ENCODE data around the gene CDKN1C.

Gene CDKN1C

GRCh38 chr11:2885678-2886081, at the start of gene CDKN1C:
CDKN1C (minus strand) TSS chr11:2885775; CDS start chr11:2885456, 319 bp downstream.
- H3K36me3 Mint-ChIP-seq (ENCODE audit: insufficient read depth) = peaks cover 9% of the 10 kb centered on the region
- H3K4me1 Mint-ChIP-seq = peaks cover 17% of the 10 kb centered on the region
- peak within 1 kb of the TSS; percentile 67 for H3K27ac Mint-ChIP-seq (ENCODE audit: low read depth)
- peak within 1 kb of the TSS; percentile 78 for H3K4me3 Mint-ChIP-seq
- ATAC-seq (replicated peaks; ENCODE audit: extremely low read depth, poor library complexity, severe bottlenecking) = peak; percentile 93
- H3K9me3 Mint-ChIP-seq = no peaks in the 10 kb centered on the region
- DNase-seq (ENCODE audit: low spot score in 2 of 2) = peak; percentile 69 to 72
- H3K27me3 Mint-ChIP-seq = peaks cover 8% of the 10 kb centered on the region

DNA sequence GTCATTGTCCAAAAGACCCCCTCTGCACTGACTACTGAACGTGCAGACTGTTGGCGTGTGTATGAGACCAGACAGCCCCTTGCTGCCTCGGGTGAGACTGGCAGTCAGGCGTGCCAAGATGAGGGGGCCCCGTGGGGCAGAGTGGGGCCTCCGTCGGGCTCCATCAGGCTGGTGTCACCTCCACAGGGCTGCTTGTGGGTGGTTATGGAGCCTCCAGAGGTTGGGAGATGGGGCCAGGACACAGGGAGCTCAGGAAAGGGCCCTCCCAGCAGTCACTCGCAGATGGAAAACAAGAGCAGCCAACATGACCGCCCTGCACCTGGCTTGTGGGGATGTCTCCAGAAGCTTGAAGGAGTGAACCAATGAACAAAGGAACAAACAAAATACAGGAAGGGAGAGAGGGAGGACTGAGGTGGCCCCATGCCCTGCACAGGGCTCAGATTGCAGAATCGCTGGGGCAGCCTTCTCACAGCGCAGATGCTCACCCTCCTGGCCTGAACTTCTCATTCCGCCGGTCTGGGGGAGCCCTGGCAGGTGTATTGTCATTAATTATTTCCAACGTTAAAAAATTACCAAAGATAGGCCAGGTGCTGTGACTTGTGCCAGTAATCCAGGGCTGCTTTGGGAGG, 49.1 kb upstream of the CDKN1C start:
- no peak overlapping the region for H3K4me3 Mint-ChIP-seq
- no peak overlapping the region for H3K27ac Mint-ChIP-seq (ENCODE audit: low read depth)
- H3K4me1 Mint-ChIP-seq = peaks cover 21% of the 10 kb centered on the region
- DNase-seq (ENCODE audit: low spot score in 2 of 2) (no peak), ATAC-seq (replicated peaks; ENCODE audit: extremely low read depth, poor library complexity, severe bottlenecking) (no peak)
- peaks cover 22% of the 10 kb centered on the region for H3K9me3 Mint-ChIP-seq
- H3K27me3 Mint-ChIP-seq = peaks cover 9% of the 10 kb centered on the region
- peaks cover 29% of the 10 kb centered on the region for H3K36me3 Mint-ChIP-seq (ENCODE audit: insufficient read depth)

DNA sequence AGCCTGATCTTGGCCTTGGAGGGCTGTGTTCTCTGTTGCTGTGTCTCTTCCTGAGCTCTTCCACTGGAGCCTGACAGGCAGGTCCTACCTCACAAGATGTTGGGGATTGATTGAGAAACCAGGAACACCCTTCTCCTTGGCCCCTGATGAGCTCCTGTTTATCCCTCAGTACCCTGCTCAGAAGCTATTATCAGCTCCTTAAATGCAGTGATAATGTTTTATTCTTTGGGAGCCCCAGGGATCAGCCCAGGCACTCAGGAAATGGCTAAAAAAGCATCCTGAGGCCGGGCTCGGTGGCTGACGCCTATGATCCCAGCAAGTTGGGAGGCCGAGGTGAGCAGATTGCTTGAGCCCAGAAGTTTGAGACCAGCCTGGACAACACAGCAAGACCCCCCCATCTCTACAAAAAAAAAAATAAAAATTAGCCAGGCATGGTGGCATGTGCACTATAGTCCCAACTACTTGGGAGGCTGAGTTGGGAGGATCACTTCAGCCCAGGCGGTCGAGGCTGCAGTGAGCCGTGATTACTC, 48.5 kb upstream of the CDKN1C start:
- H3K4me1 Mint-ChIP-seq = peaks cover 20% of the 10 kb centered on the region

GRCh38 chr11:2933375-2934020, 47.9 kb upstream of the CDKN1C start:
- ATAC-seq (replicated peaks; ENCODE audit: extremely low read depth, poor library complexity, severe bottlenecking) (peak; percentile 41), DNase-seq (ENCODE audit: low spot score in 2 of 2) (peak in 1 of 2 donors; percentile 30)
- peaks cover 22% of the 10 kb centered on the region for H3K36me3 Mint-ChIP-seq (ENCODE audit: insufficient read depth)
- H3K9me3 Mint-ChIP-seq = peaks cover 14% of the 10 kb centered on the region
- H3K4me3 Mint-ChIP-seq = no peak overlapping the region
- H3K27ac Mint-ChIP-seq (ENCODE audit: low read depth) = peak overlapping the region; percentile 67
- peaks cover 16% of the 10 kb centered on the region for H3K4me1 Mint-ChIP-seq
- H3K27me3 Mint-ChIP-seq = peaks cover 9% of the 10 kb centered on the region

More for the DNA sequence above, 48.5 kb upstream of the CDKN1C start:
- peak overlapping the region; percentile 67 for H3K27ac Mint-ChIP-seq (ENCODE audit: low read depth)
- H3K9me3 Mint-ChIP-seq = peaks cover 20% of the 10 kb centered on the region
- ATAC-seq (replicated peaks; ENCODE audit: extremely low read depth, poor library complexity, severe bottlenecking) (no peak), DNase-seq (ENCODE audit: low spot score in 2 of 2) (no peak)
- H3K27me3 Mint-ChIP-seq = peaks cover 9% of the 10 kb centered on the region
- peaks cover 26% of the 10 kb centered on the region for H3K36me3 Mint-ChIP-seq (ENCODE audit: insufficient read depth)
- no peak overlapping the region for H3K4me3 Mint-ChIP-seq

DNA sequence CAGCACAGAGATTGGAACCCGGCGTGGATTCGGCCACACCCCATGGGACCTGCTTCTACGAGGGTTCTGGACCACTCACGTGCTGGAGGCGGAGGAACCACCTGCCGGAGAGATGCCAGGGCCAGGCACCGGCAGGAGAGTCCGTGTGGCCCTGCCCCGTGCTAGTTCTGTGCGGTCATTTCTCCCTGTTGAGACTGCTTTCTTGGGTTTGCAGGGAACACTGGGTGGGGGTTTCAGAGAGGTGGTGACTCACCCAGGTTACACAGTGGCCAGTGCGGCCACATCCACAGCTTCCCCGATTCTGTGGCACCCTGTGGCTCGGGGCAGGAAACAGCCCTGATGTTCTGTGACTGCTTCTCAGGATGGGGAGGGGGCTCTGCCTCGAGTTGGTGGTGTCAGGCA, 47.3 kb upstream of the CDKN1C start:
- Mint-ChIP-seq H3K4me3 (no peak overlapping the region), H3K9me3 (peaks cover 7% of the 10 kb centered on the region), H3K27ac (ENCODE audit: low read depth) (peak overlapping the region; percentile 22), H3K36me3 (ENCODE audit: insufficient read depth) (peaks cover 18% of the 10 kb centered on the region), H3K27me3 (peaks cover 13% of the 10 kb centered on the region), H3K4me1 (peaks cover 16% of the 10 kb centered on the region)
- no peak for ATAC-seq (replicated peaks; ENCODE audit: extremely low read depth, poor library complexity, severe bottlenecking)
- DNase-seq (ENCODE audit: low spot score in 2 of 2) = no peak

DNA sequence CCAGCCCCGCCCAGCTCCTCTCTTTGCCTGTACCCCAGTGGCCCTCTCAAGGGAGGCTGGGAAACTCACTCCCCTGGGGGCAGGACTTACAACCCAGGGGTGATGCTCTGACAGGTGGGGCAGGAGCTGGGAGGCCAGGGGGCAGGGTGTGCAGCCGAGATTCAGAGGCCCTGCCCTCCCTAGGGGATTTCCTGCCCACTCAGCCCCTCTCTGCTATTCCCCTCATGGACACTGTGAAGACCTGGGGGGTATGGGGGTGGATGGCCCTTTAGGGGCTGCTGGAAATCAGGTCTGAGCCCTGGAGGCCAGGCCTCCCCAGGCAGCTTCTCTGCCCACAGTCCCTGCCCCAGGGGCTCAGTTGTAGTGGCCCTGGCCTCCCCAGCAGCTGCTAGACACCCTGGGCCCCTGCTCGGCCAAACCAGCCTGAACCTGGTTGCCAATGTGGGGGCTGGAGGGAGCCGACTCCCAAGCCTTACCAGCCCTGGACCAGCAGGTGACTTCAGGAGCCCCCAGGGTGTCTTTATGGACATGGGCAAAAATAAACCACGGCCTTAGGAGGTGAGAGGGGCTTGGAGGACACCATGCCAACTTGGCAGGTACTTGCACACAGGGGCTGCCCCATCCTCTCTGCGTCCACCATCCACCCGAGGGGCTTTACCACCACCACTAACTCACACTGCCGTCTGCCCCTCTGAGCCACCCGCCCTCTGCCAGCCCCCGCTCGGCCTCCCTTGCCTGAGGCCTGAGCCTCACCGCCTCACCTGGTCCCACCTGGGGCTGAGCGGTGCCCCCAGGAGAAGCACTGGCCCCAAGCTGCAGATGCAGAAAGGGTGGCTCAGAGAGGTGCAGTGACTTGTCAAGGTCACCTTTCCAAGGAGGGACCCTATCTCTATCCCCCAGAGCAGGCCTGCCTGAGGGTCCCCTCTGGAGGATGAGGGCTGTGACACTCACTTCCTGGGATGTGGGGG, 46.5 kb upstream of the CDKN1C start:
- Mint-ChIP-seq H3K27me3 (peaks cover 18% of the 10 kb centered on the region), H3K27ac (ENCODE audit: low read depth) (peak overlapping the region; percentile 22), H3K36me3 (ENCODE audit: insufficient read depth) (peaks cover 14% of the 10 kb centered on the region), H3K9me3 (no peaks in the 10 kb centered on the region), H3K4me3 (no peak overlapping the region), H3K4me1 (peaks cover 20% of the 10 kb centered on the region)
- ATAC-seq (replicated peaks; ENCODE audit: extremely low read depth, poor library complexity, severe bottlenecking) (no peak), DNase-seq (ENCODE audit: low spot score in 2 of 2) (no peak)

- H3K36me3 Mint-ChIP-seq (ENCODE audit: insufficient read depth) = peaks cover 13% of the 10 kb centered on the region
- no peak overlapping the region for H3K4me3 Mint-ChIP-seq
- peaks cover 18% of the 10 kb centered on the region for H3K27me3 Mint-ChIP-seq
- H3K9me3 Mint-ChIP-seq = no peaks in the 10 kb centered on the region
- H3K27ac Mint-ChIP-seq (ENCODE audit: low read depth) = no peak overlapping the region
- no peak for ATAC-seq (replicated peaks; ENCODE audit: extremely low read depth, poor library complexity, severe bottlenecking)
- DNase-seq (ENCODE audit: low spot score in 2 of 2) = no peak
- H3K4me1 Mint-ChIP-seq = peaks cover 20% of the 10 kb centered on the region
Measured at GRCh38 chr11:2931420-2931746, 45.8 kb upstream of the CDKN1C start.

DNA sequence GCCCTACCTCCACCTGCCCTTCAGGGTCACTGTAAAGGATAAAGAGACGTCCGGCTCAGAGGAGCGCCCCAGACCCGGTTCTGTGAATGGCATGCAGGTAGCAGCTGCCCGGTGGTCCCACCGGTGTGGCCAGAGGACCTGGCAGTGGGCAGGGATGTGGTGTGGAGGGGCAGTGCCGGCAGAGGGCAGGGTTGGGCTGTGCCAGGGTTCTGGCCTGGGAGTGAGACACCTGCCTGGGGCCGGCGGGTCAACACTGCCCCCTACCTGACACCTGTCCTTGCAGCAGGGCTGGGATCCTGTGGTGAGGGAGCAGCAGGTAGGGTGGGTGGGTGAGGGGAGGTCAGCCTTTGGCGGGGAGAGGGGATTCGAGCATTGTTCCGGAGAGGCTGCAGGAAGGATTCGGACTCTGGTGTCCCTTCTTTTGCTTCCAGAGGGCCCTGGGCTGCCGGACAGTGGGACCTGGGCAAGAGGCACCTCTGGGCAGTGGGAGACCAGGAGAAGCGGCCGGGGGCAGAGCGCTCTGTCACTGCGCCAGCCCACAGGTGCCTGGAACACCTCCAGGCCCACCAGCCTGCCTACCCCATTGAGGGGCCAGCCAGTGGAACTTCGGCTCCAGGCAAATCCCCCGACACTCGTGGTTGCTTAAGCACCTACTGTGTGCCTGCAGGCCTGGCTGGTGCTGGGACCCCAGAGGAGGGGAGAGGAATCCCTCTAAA, 45.3 kb upstream of the CDKN1C start:
- H3K4me3 Mint-ChIP-seq = peak overlapping the region; percentile 81
- H3K27me3 Mint-ChIP-seq = peaks cover 18% of the 10 kb centered on the region
- H3K36me3 Mint-ChIP-seq (ENCODE audit: insufficient read depth) = peaks cover 14% of the 10 kb centered on the region
- peaks cover 20% of the 10 kb centered on the region for H3K4me1 Mint-ChIP-seq
- ATAC-seq (replicated peaks; ENCODE audit: extremely low read depth, poor library complexity, severe bottlenecking) (no peak), DNase-seq (ENCODE audit: low spot score in 2 of 2) (no peak)
- no peaks in the 10 kb centered on the region for H3K9me3 Mint-ChIP-seq
- H3K27ac Mint-ChIP-seq (ENCODE audit: low read depth) = peak overlapping the region; percentile 49

DNA sequence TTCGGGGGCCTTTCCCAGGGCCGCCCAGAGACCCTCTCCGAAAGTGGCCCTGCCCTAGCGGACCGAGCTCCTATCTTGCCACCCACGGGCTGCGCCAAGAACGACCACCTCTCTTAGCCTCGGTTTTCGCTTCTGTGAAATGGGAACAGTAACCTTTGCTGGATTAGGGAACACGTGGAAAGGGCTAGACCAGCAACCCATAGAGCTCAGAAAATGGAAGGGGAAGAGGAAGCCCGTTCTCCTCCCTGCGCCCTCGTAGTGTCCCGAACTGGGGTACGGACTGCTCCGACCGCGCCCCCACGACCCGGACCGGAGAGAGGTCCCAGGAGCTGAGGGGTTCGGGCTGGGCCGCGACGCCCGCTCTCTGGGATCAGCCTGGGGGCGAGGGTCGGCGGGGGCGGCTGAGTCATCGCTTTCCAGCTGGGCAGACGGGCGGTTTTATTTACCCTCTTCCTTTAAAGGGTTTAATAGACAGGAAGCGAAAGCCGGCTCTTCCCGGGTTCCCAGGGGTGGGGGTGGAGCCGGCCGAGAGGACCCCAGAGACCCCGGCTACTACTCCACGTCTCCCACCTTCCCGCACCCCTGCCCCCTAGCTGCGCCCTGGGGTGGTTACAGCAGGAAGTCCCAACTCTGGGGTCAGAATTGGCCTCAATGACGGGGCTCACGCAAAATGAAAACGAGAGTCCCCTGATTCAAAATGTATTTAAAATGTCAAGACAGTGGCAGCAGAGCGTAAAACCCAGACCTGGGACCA, 44.6 kb upstream of the CDKN1C start:
- no peaks in the 10 kb centered on the region for H3K9me3 Mint-ChIP-seq
- peaks cover 14% of the 10 kb centered on the region for H3K36me3 Mint-ChIP-seq (ENCODE audit: insufficient read depth)
- peak overlapping the region; percentile 81 for H3K4me3 Mint-ChIP-seq

DNA sequence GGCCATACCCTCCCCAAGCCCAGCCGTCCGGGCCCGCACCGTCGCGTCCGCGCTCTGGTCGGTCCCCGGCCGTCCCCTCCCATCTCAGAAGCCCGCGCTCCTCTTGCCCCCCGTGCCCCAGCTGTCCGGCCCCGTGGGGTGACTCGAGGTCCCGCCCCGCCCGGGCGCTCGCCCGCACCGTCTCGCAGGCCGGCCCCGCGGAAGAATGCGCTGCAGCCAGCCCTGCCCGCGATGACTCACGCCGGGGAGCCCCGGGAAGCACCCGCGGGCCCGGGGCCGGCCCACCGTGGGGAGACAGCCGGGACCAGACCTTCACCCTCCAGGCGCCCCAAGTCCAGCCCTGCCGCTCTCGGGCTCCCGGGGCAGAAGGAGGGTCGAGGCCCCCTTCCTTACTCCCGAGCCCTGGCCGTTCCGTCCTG, 44.0 kb upstream of the CDKN1C start:
- peaks cover 13% of the 10 kb centered on the region for H3K36me3 Mint-ChIP-seq (ENCODE audit: insufficient read depth)
- peak overlapping the region; percentile 81 for H3K4me3 Mint-ChIP-seq
- H3K27me3 Mint-ChIP-seq = peaks cover 18% of the 10 kb centered on the region
- H3K4me1 Mint-ChIP-seq = peaks cover 20% of the 10 kb centered on the region
- H3K9me3 Mint-ChIP-seq = no peaks in the 10 kb centered on the region
- peak overlapping the region; percentile 49 for H3K27ac Mint-ChIP-seq (ENCODE audit: low read depth)
- ATAC-seq (replicated peaks; ENCODE audit: extremely low read depth, poor library complexity, severe bottlenecking) (peak; percentile 10), DNase-seq (ENCODE audit: low spot score in 2 of 2) (no peak)

More for the DNA sequence above, 44.6 kb upstream of the CDKN1C start:
- Mint-ChIP-seq H3K27ac (ENCODE audit: low read depth) (peak overlapping the region; percentile 49), H3K27me3 (peaks cover 18% of the 10 kb centered on the region), H3K4me1 (peaks cover 20% of the 10 kb centered on the region)
- ATAC-seq (replicated peaks; ENCODE audit: extremely low read depth, poor library complexity, severe bottlenecking) (no peak), DNase-seq (ENCODE audit: low spot score in 2 of 2) (no peak)

All from central memory CD8-positive, alpha-beta T cell (primary cell).